Measurements from ENCODE around the gene ACTBL2.
A peak's percentile ranks its signal among the peaks of the same experiment; 100 is the strongest.
"Not testable (repeated sequence)": the region's sequence is repeated elsewhere in the genome, so short reads cannot be mapped to it uniquely, and the experiment has no call there.

Gene ACTBL2

DNA sequence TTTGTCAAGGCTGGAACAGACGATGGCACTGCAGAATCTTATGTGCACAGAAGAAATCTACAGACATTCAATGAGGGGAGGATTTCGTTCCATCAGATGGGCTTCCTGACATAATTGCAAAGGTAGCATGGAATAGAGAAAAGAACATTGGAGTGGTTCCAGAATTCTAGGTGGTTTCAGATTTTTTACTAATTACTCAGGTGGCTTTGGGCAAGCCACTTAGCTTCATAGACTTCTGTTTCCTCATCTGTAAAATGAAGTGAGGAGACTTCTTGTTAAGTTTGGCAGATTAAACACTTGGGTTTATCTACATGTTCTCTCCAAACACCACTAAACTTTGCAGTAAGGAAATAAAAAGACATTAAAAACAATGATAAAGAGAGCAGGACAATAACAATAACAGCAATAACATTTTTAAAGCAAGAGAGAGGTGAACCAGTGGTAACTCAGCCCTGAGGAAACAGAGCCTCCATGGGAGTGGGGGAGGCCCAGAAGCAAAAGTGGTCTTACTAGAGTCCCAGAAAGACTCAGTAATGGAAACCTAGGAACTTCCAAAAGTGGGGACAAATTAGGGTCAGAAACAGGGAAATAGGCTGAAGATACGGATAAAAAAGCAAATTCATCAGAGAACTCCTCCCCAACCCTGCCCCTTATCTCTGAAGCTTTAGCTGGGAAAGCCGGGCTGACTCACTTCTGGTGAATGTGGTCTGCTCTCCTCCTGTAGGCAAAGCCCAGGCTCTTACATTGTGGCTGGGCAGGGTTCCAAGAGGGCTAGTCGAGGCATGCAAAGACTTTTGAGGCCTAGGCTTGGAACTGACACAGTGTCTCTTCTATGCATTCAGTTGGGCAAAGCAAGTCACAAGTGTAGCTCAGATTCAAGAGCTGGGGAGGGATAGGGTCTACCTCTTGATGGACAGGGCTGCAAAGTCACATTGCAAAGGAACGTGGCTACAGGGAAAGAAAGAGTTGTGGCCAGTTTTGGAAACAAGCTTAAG is 11.8 kb upstream of the ACTBL2 start:
- DNase-seq (ENCODE audit: low read depth), result peak; percentile 85

DNA sequence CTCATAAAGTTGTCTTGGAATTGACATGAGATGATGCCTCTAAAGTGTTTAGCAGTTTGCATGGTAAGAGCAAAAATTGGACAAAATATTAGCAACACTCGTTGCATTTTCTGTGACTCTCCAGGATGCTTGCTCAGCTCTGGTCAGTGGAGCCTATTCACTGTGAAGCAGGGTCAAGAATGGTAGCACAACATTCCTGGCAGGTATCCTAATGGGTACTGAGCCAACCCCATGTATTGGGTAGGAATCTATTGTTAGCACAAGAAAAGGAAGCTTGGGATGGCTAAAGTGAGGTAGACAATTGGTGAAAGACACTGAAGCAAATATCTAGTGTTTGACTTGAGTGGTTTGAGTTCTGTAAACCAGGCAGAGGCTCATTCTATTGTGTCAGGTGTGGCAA is 10.4 kb upstream of the ACTBL2 start:
- DNase-seq (ENCODE audit: low read depth), result no peak

DNA sequence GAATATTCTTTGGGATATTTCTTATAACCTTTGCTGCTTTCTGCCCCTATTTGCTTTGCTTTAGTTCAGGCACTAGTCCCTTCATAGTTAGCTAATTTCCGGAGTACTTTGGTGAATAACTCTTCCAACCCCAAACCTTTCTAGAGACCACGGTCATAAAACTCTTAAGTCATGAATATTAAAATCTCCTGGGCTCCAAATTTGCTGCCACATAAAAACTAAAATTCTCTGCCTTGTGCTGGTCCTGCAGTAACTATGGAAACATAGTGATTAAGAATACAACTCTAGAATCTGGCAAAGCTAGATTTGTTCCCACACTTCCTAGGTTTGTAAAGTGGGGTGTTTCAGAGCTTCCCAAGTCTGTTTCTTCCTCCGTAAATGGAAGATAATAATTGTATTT is 10.0 kb upstream of the ACTBL2 start:
- no peak for DNase-seq (ENCODE audit: low read depth)

GRCh38 chr5:57491369-57491965 is 8.9 kb upstream of the ACTBL2 start:
- DNase-seq (ENCODE audit: low read depth), result no peak

DNA sequence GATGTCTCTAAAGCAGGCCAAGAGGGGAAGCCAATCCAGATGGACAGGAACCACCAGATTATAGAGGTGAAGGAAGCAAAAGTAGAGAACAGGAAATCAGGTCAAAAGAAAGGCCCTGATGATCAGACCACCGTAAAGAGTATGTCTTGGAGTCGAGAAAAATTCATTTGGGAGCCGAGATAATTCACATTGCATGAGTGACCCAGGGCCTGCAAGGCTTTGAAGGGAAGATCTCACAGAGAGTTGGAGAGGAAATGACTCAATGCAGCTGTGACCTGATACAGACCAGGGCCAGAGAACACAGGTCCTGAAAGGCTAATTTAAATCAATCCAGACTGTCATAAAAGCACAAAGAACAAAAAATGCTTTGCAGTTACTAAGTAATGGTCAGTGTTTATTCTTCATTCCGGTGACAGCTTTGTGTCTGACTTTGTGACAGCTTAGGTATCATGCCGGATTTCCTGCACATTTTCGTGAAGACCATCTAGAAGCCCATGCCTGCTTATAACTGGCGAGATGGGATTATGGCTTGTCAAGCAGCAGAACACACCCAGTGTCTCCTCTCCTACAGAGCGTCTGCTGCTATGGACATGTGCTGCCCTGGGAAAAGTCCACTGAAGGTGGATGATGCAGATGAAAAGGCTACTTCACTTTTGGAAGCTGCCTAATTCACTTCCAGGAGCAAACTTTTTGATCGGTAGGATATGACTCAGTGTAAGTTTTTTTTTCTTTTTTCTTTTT is 5.8 kb upstream of the ACTBL2 start:
- peak; percentile 24 for DNase-seq (ENCODE audit: low read depth)

GRCh38 chr5:57486027-57486602 is 3.5 kb upstream of the ACTBL2 start:
- no peak for DNase-seq (ENCODE audit: low read depth)

DNA sequence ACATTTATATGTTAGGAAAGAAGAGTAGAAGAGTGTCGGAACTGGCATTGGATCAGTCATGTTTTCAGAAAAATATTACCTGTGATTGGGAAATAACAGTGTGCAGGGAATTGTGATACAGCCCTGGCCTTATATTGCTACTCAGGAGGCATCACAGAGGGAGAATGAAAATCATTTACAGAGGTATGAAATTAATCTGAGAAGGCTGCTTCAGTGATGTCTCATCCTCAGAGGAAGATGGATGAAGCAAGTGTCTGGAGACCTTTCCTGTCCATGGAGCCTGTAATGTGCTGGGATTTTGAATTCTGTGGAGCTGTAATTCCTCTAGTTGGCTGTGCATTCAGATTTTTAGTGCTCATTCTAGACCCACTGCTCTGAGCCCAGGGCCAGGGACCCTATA is 3.8 kb downstream of the ACTBL2 start:
- no peak for DNase-seq (ENCODE audit: low read depth)

DNA sequence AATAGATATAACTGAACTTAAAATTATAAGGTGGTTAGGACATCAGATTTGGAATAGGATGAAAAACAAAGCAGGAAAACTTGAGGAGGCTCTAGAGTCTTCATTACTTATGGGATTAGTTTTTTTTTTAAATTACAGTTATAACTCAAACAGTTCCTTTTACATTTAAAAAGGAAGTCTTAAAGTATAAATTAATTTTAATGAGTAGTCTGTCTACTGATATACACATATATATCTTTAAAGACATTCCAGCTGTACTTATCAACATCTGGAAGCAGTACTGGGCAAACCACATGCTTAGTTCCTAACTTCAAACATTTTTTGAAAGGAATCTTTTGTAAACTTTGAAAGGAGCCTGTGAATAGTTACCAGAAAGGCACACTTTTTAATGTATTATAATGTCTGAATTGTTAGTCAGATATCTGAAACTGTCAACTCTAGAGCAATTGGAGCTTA is 6.0 kb downstream of the ACTBL2 start:
- DNase-seq (ENCODE audit: low read depth), result no peak

DNA sequence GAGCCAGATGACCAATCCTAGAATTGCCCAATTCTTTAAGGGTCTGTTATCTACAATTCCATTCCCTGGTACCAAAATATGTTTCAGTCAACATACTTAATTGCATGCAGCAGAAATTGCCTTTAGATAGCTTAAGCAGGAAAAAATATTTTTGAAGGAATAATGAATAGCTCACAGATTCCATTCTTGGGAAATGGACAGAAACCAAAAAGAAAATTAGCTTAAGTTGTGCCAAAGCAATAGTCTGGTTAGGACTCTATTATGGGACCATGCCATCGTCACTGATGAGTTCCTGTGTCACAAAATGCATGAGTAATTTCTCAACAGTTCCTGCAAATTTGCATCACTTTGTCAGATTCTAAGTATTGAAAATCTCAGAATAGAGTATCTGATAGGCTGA is 12.3 kb downstream of the ACTBL2 start:
- DNase-seq (ENCODE audit: low read depth), result no peak

GRCh38 chr5:57468481-57469163 is 14.0 kb downstream of the ACTBL2 start:
- peak; percentile 34 for DNase-seq (ENCODE audit: low read depth)

- DNase-seq (ENCODE audit: low read depth), result no peak
Observed at GRCh38 chr5:57466544-57466943, 16.1 kb downstream of the ACTBL2 start.

DNA sequence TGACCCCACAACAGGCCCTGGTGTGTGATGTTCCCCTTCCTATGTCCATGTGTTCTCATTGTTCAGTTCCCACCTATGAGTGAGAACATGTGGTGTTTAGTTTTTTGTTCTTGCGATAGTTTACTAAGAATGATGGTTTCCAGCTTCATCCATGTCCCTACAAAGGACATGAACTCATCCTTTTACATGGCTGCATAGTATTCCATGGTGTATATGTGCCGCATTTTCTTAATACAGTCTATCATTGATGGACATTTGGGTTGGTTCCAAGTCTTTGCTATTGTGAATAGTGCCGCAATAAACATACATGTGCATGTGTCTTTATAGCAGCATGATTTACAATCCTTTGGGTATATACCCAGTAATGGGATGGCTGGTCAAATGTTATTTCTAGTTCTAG is 22.6 kb downstream of the ACTBL2 start:
- not testable (repeated sequence) for DNase-seq (ENCODE audit: low read depth)

DNA sequence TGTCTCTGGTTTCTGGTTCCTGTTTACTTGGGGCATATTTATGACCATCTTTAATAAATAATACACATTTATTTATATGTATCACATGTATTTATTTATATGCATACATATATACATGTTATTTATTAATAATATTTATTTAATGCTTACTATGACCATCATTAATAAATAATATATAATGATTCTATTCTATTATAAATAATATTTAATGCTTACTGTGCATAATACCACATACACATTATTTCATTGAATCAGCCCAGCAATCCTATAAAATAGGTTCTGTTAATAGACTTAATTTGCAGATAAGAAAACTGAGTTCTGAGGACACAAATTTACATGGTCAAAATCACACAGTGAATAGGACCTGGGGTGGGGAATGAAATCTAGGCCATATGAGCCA is 24.2 kb downstream of the ACTBL2 start:
- DNase-seq (ENCODE audit: low read depth), result no peak

DNA sequence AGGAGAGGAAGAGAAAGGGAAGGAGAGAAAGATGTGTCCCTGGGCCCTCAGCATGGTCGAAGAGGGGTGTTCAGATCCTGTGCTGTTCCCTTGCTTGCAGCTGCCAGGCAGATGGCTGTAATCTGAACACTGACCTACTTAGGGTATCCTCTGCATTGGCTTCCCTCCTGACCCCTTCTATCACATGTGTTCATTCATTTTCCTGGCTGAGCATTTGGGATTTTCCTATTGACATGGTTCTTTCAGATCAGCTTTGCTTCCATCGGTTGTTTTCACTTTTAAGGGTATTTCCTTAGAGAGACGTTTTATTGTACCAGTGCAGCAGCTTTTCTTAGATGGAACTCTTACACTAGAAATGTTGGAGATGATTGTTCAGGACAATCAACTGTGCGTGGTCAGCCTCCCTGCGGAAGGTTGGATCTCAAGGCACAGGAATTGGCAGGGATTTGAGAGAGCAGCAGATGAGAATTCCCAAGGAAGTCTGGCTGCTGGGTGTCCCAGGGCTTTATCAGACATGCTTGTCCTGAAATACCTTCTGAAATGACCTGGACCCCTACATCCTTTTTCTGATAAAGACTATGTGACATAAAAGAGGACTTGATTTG is 26.0 kb downstream of the ACTBL2 start:
- DNase-seq (ENCODE audit: low read depth), result no peak

GRCh38 chr5:57455511-57456455 is 26.8 kb downstream of the ACTBL2 start:
- DNase-seq (ENCODE audit: low read depth), result no peak

GRCh38 chr5:57454896-57455295 is 27.7 kb downstream of the ACTBL2 start:
- no peak for DNase-seq (ENCODE audit: low read depth)

DNA sequence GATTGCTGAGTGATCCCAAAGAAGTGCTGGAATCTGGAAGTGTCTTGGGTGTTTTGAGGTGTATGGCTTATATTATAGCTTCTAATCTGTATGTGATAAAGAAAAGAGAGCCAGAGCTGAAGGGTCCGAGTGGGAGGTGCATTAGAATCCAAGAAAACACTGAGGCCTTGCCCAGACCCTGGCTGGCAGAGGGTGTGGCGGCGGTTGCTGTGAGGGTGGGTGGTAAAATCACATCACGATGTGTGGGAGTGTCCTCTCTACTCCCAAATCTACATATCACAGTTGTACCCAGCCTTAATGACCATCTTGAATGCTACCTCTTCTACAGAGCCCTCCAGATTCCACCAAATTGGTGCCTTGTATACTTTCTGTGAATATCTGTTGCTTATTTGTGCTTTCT is 28.9 kb downstream of the ACTBL2 start:
- no peak for DNase-seq (ENCODE audit: low read depth)

DNA sequence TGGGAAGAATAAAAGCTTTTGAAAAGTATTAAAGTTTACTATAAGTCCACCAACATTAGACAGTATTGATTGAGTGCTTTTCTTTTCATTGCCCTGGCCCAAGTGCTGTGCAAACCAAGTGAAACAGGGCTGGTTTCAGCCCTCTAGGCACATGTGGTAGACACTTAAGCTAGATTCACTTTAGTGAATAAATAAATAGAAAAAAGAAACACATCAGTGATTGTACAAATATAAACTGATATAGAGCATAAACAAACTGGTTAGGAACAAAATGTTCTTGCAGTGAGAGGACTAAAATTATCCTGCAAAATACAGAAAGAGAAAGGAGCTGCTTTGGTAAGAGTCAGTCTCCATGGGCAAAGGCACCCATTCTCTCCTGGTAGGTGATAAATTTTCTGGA is 29.7 kb downstream of the ACTBL2 start:
- no peak for DNase-seq (ENCODE audit: low read depth)

DNA sequence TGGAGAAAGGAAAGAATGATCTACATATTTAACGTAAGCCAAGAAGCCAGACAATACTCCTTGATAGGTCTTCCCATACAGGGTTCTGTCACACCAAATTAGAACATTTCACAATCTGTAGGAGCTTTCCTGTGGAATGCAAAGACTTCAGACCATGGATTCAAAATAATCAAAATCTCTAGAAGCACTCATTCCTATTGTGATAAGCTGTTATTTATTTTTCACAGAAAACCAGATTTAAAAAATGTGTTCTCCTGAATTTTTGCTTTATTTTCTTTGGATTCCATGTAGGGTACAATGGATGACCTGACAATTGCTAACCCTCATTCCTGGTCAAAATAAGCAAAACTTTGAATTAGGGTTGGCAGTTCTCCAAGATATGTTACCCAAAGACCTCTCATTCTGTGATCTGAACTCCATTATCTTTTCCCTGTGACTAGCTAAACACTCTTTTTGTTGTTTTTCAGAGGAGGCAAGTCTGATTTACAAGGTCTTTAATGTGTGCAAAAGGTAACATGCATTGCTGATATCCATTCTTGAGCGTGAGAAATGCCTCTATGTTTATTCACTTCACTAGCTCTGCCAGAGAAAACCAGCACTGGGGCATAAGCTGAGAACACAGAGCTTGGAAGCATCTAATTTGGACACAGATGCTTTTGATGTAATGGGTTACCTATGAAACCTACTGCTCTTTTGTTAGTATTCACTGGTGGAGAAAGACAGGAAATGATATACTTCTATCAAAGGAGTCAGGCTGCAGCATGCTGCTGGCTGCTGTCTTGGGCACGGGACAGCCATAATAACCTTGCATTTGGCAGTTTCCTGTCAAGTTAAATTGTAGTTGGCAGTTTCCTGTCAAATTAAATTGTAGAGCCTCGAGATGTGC is 31.4 kb downstream of the ACTBL2 start:
- peak; percentile 41 for DNase-seq (ENCODE audit: low read depth)
